Inflammatory macrophage treated with lipopolysaccharide for 4 hours (primary cell): Measurements from ENCODE around the gene ZNF710.
"Not testable (repeated sequence)": the region's sequence is repeated elsewhere in the genome, so short reads cannot be mapped to it uniquely, and the experiment has no call there.

Source experiments
- DNase-seq: peaks from one replicate; pipeline ENCODE4 v3.0.0-alpha.2; 2020

Gene ZNF710

DNA sequence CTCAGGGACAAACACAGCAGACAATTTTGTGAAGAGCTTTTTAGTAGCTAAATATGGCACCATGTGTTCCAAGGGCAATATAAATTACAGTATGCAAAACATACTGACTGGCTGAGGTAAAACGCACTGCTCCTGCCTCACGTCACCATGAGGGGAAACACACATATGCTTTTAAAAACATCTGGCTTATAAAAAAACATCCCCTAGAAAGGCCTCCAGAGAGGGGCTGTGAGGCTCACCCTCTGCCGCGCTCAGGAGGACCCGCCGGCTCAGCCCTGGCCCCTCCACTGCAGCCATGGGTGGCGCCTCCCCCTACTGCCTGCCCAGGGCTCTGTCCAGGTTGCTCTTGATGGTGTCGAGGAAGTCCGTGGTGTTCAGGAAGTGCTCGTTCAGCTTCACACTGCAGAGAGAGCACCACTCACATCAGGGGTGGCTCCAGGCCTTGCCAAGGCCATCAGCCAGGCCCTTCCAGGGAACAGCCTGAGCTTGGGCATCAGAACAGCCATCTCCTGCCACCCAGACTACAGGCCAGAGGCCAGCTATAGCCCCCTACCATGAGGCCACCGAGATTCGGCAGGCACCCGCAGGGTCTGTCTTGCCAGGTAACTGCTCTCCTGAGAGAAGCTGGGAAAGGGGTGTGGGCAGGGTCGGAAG lies 83.0 kb downstream of the ZNF710 start:
- DNase-seq, result no peak

DNA sequence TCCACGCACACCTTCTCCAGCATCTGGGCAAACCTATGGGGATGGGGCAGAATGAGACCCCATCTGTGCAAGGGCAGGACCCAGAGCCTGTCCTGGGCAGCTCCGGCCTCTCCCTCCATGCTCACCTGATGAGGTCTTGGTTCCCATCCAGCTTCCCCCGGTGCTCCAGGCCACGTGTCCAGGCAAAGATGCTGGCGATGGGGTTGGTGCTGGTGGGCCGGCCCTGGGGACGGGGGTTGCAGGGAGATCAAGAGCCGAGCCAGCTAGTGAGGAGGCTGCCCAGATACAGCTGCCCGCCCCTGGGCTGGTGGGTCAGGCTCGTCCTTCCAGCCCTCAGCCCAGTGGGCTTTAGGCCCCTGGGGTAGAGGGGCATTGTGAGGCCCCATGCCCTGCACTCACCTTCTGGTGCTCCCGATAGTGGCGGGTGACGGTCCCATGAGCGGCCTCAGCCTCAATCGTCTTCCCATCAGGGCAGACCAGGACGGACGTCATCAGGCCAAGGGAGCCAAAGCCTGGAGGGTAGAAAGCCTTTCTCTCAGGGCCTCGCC lies 83.8 kb downstream of the ZNF710 start:
- DNase-seq, result no peak

DNA sequence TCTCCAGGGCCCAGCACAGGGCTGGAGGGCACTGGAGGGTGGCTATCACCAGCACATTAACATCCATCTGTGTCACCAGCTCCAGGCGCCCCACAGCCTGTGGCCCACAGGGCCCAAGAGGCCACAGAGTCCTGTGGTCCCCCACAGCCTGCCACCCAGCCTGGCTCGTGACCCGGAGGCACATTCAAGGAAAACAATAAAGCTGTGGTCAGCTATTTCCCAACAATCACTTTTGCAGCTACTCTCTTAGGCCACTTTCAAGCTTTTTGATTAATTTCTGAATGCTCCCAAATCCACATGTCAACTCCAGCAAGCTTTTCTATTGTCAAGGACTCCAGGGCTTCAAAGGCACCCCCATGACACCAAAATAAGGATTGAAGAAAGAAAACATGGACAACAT lies 84.4 kb downstream of the ZNF710 start:
- no peak for DNase-seq

DNA sequence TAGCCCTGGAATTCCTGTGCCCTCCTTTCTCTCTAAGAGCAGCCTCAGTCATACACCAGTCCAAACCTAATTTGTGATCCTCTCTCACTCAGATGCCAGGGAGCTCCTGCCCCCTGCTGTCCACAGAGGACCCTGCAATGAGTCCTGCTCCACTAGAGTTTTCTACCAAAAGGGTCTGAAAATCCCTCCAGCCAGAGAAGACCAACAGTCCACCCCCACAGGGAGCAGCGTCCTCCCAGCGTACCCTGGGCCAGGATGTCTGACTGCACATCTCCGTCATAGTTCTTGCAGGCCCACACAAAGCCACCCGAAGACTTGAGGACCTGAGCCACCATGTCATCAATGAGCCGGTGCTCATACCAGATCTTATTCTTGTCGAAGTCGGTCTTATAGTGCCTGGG lies 85.7 kb downstream of the ZNF710 start:
- peak; percentile 61 for DNase-seq

DNA sequence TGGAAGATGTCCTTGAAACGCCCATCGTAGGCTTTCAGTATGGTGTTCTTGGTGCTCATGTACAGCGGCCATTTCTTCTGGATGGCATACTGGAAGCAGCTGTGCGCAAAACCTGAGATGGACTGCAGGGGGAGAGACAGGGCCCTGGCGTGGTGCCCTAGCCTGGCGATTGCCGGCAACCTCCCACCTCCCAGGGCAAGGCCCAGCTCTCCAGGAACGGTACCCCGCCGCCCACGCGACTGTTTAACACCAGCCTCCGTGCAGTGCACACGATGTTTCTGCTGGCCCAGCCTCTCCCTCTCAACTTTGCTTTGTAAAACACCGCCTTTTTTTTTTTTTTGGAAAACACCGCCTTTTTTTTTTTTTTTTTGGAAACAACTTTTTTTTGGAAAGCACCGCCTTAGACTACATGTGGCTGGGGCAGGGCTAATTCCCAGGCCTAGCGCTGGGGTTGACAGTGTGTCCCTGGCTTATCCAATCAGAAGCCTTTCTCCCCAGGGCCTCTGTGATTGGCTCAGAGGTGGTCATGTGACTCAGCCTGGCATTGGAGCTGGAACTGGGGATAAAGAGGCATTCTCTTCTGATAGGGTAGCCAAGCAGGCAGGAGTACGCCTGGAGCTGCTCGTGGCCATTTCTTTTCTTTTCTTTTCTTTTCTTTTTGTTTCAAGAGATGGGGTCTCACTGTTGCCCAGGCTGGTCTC lies 86.5 kb downstream of the ZNF710 start:
- DNase-seq, result peak; percentile 39

DNA sequence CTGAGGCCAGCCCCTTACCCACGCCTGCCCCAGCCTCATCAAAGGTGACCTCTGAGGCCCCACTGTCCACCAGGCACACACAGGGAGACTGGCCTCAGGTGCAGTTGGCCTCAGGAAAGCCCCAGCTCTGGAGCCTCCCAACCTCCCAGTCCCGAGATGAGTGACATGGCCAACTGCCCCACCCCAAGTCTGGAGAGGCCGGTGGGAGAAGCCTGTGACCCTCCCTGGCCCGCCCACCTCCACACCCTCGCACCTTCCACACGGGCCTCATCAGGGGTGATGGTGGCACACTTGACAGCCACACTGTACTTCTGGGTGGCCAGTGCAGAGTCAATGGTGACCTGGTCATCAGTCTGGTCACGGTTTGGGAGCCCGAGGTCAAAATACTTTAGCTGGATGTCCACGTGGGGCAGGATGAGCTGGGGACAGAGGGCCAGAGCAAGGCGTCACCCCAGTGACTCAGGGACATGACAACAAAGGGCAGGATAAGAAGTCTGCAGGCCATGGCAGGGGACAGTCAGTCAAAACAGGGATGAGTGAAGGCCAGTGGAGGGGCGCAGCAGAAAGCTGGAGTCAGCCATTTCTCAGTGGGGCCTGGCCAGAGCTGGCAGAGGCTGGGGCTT lies 89.2 kb downstream of the ZNF710 start:
- DNase-seq, result no peak

DNA sequence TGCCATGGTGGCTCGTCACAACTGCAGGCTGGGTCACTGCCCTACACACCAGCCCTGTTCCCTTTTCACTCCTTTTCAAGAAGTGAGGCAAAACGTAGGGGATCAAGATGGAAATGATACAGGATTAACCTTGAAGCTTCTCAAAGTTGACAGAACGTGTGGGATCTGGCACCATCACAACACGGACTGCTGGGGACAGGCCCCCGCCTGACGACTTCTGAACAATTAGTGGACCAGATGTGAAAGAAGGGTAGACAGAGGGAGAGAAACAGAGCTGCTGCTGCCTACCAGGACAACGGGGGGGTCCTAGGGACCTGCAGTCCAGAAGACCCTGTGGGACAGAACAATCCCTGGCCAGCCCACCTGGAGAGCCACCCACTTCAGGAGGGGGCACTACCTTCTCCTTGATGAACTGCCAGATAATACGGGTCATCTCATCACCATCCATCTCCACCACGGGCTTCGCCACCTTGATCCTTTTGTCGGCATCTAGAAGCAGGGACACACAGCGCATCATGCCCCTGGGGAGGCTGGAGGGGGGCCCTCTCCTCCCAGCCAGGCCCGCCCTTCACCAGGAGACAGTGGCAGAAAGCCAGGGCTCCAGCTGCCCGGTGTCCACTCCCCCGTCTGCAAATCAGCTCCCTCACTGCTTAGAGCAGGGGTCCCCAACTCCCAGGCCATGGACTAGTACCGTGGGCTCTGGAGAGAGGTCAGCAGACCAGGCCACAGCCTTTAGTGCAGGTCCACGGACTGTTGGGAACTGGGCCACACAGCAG lies 90.2 kb downstream of the ZNF710 start:
- DNase-seq, result no peak

DNA sequence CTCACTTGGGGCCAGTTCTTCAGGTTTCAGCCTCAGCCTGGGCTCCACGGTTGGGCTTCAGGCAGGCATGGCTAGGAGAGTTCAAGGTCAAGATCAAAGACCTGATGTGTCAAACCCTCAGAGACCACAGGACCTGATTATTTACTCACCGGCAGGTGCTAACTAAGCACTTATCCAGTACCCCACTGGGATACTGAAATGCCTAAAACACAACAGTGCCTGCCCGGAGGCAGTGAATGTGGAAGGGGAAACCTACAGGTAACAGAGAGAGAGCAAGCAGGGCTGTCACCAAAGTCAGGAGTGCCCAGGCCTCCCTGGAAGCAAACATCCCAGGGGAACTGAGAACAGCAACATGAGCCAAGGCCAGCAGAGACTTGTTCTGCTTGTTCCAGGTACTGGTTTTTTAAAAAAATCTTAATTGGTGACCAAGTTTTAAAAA lies 94.4 kb downstream of the ZNF710 start:
- DNase-seq, result no peak

DNA sequence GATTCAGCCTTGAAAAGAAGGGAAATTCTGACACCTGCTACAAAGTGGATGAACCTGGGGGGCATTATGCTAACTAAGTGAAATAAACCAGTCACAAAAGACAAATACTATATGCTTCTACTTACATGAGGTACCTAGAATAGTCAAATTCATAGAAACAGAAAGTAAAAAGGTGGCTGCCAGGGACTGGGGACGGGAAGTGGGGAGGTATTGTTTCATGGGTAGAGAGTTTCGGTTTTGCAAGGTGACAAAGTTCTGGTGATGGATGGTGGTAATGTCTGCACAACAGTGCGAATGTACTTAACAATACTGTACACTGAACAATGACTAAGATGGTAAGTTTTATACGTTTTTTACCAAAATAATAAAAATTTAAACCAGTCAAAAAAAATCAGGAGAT lies 96.4 kb downstream of the ZNF710 start:
- peak; percentile 70 for DNase-seq

DNA sequence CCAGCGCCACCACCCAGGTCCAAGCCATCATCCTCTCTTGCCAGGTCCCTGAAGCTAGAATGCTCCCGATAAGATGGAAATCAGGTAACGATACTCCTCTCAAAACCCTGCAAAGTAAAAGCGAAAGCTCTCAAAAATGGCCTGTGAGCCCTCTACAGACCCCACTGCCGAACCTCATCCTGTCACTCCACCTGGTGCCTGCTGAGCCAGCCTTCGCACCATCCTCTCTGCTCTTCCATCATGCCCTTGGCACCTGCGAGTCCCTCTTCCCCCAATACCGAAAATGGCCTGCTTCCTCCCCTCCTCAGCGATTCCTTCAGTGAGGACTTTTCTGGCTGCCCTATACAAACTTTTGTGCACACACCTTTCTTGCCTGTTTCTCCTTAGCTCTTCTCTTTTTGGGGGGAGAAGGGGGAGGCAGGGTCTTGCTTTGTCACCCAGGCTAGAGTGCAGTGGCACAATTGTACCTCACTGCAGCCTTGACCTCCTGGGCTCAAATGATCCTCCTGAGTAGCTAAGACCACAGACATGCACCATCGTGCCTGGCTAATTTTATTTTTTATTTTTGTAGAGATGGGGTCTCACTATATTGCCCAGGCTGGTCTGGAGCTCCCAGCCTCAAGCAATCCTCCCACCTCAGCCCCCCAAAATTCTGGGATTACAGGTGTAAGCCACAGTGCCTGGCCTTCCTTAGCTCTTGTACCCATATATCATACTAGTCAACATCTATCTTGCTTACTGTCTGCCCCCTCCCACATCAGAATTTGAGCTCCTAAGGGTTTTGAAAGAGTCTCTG lies 98.1 kb downstream of the ZNF710 start:
- DNase-seq, result no peak

DNA sequence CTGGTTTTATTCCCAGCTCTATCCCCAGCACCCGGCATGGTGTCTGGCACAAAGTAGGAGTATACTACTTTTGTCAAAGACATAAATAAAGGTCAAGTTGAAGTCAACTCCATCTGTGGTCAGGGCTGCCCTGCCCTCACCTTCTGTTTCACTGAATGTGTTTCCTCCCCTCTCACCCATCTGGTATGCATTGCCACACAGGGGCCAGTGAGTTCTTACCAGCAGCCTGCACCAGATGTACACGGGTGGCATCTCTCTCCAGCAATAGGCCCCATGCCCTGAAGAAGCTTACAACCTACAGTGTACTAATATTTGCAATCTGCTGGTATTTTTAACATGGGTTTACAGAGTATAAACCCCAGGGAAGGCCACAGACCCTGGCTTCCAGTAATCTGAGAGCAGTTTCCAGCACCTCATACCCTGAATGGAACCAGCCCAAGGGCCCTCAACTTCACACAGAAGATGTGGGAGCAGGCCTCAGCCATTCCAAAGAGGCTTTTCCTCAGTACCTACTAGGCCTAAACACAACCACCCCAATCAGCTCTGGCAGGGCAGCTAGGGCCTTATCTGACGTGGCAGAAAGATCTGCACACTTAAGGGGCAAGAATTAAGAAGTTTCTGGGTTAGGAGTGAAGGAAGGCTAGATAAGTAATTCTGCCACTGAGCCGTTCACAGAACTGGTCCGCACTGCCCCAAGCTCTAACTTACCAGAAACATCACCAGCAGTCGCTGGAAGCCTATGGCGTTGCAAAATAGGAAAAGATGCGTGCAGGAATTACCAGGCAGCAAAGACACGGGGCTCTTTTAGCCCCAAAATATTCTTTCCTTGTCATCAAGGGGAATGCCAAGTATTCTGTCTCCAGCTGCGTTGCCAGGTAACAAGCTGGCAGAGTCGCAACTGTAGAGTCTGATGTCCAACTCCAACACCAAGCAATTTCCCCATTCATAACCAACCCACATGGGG lies 99.0 kb downstream of the ZNF710 start:
- DNase-seq, result peak; percentile 17

DNA sequence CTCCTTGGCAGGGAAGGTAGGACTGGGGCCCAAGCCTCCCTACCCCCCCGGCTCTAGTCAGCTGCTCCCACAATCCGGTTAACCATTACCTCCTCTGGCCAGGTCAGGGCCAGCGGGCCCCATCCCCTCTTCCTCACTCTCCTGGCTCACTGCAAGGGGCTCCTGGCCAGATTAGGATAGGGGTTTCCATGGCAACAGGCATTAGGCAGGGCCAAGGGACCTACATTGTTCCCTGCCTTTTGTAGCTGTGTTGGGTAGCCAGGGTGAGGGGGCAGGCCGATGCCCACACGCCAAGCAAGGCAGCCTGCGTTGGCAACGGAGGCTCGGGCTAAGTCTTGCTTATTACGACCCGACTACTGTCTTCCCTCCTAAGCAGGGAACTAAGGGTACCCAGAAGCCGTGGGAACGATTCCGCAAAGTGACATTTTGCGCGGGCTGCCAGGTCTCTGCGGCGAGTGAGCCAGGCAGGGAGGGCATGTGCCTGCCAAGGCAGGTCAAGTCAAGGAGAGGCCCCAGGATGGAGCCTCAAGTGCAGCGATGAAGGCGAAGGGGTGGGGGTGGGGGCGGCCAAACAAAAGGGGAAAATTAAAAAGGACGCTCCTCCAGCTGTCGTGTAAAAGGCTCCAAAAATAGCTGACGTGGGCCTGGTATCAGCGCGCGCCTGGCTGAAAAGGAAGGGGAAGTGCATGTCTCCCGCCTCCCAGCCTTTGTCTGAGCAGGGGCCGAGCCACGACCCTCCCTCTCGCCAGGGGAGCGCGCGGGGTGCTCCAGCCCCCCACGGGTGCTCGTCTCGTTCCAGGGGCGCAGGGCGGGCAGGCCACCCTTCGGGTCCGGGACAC lies 100.2 kb downstream of the ZNF710 start:
- DNase-seq, result peak; percentile 53

DNA sequence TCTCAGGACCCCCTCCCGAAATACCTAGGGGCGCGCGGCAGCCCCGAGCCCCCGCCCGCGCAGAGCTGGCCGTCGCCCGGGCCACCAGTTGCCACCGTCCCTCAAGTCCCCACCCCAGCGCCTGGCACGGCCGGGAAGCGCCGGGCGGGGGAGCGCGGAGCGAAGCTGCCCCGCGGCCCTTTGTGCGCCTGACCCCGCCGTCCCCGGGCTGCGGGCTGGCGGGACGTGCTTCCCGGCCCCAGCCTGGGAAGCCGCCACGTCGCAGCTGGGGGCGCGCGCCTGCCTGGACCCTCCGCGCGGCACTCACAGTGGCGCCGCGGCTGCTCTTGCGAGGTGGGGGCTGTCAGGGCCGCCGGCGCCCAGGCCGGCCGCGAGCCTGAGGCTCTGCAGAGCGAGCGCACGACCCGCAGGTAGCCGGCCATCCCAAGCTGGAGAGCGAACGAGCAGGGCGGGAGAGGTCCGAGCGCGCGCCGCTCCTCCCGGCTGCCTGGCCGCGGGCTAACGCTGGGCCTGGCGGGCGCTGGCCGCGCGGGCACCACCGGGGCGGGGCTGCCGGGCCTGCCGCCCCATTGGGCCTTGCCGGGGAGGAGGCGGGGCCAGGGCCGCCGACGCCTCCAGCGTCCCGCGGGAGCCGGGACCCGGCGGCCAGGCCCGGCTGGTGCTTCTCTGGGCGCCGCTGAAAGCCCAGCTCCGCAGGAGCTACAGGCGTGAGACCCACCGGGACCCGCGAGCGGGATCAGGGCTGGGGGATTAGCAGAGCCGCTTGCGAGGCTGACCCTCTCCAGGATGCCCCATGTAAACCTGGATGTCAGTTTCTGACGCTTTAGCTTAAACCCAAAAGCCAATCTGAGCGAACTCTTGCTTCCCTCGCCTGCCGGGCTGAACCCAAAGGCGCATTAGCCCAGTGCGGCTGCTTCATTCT lies 101.1 kb downstream of the ZNF710 start, which contains the start of gene IDH2:
TSS of gene IDH2 (minus strand) at position 500 of the 922 bp plus-strand sequence. CDS start at position 422, 78 bp downstream.
- peak; percentile 89 for DNase-seq

DNA sequence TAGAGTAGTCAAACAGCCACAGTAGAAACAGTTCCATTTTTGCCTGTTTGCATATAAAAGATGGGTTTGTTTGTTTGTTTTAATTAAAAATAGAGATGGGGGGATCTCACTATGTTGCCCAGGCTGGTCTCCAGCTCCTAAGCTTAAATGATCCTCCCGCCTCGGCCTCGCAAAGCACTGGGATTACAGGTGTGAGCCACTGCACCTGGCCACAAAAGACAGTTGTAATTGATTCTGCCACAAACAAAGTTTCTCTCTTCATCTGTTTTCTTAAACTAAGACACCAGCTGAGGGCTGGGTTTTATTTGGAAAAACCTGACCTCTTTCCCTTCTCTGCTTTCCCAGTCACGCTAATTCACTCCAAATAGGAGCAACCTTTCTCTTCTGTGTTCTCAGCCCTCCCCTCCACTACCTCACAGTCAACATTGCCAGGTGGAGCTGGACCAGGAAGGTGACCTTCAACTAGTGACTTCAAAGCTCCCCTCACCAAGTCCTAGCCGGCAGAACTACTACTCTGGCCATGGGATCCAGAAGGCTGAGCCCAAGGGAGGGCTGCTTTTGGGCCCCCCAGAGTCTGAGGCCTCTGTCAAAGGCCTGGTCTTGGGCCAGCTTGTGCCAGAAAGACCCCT lies 102.7 kb downstream of the ZNF710 start:
- no peak for DNase-seq

DNA sequence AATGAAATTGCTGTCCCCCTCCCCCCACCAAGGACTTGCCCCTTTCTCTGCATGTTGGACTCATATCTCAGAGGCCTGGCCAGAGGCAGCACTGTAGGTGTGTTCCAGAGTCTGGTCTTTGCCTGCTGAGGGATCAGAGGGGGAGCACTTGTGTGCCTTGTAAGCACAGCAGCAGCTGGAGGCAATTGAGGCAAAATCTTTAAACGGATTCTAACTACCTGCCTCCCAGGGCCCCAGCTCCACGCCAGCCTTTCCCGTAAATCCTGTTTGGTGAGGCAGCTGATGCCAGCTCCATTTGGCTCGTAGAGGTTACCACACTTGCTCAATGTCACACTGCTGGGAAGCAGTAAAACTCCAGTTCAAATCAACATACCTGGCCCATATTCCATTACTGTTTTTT lies 103.4 kb downstream of the ZNF710 start:
- DNase-seq, result no peak

DNA sequence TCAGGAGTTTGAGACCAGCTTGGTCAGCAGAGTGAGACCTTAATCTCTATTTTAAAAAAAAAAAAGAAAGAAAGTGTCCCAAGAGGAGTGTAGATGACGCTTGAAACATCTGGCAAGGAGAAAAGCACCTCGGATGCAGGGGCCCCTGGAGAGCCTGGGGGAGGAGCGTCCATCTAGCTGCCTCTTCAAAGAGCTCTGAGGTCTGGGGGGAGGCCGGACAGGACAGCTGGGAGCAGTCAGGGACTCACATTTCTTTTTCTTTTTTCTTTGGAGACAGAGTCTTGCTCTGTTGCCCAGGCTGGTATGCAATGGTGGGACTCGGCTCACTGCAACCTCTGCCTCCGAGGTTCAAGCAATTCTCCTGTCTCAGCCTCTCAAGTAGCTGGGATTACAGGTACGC lies 104.4 kb downstream of the ZNF710 start:
- DNase-seq, result no peak

DNA sequence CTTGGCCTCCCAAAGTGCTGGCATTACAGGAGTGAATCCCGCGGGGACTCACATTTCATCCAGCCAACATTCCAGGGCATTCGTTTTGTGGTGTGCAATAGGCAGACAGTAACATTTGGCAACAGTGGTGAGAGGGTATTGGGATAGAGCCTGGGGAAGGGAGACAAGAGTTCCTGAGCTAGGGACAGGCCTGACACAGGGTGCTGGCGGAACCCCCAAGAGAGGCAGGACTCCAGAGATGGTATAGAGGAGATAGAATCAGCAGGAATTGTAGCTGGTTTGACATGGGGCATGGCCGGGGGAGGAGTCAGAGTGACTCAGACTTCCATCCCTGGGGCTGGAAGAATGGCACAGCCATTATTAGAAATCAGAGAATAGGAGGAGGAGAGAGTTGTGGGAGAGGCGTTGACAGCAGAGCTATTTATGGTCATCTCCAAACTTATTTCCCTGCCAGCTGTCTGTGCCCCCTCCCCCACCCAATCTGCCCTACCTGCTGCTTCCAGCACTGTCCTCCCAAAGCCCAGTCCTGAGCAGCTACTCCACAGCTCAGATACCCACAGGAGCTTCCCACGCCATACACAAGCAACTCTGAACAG lies 105.5 kb downstream of the ZNF710 start:
- peak; percentile 10 for DNase-seq

DNA sequence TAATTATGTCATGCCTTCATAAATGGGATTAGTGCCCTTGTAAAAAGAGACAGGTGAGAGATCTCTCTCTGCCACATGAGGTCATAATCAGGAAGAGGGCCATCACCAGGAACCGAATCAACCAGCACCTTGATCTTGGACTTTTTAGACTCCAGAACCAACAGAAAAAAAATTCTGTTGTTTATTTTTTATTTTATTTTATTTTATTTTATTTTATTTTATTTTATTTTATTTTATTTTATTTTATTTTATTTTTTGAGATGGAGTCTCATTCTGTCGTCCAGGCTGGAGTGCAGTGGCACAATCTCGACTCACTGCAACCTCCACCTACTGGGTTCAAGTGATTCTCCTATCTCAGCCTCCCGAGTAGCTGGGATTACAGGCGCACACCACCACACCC lies 106.9 kb downstream of the ZNF710 start:
- not testable (repeated sequence) for DNase-seq
